ENCODE measurements around the gene NPAS3. TPM values are rescaled to one million over a fixed set of nuclear protein-coding genes. Genes with fewer than 3 reads are reported as not detected.

Gene NPAS3
- total RNA-seq, 1 donor from 2014 or later = 0.08 TPM

DNA sequence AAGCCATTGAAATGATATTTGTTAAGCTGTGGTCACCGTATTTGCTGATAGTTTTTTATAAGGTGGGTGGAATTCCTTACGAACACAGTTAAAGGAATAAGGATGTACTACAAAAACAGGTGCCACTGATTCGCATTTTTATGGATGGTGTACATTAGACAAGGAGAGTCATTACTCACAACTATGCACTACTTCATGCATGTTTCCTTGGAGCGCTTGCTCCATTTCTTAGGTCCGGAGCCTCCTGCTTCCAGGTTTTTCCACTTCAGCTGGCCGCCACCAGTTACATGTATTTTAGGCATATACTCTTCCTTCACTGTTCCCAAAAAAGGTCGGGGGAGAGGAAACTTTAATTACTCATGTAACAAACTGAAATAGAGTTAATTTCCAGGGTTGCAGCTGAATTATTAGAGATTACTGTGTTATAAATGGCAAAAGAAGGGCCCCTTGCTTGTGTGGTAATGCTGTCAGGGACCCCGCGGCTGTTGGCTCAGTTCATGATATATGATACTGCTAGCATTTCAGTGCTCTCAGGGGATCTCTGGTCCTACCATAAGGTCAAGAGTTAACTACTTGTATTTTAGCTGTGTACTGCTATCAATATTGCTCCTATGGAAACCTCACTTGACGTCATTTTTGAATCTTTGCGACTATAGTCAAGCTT is 454.7 kb downstream of the NPAS3 start:
- no peak for ATAC-seq

DNA sequence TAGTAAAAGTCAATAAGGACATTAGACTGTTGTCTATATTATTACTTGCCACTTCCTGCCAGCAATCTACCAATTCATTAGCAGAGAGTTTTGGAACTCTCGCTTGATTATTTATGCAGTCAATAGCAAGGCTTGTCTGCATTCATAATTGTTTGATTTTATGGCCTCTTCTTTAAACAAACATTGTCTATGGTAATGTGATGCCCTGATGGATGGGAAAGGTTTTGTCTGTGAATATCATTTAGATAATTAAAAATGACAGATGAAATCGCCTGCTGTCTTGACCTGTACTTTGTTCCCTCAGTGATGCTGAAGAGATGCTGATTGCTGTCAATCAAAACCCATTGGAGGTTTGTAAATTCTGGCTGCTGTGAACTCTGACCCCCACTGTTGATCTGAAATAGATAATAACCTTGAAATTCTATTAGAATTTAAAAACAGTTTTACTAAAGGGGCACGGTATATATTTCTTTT is 455.3 kb downstream of the NPAS3 start:
- no peak for ATAC-seq

DNA sequence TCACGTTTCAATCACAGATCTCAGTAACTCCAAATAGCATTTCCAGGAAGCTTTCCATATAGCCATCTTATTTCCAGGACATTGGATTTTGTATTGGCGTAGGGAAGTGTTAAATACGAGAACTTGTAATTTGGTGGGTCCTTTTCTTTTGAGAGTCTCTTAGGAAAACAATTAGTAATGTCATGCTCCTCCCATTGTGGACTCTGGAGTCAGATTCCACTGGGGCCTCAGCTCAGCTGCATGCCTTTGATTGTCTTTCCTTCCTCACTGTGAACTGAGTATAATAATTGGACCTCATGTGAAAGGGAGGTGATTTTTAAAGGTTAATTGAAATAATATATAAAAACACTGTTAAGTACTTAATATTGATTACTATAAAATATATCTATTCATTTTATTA is 462.6 kb downstream of the NPAS3 start:
- ATAC-seq = no peak

DNA sequence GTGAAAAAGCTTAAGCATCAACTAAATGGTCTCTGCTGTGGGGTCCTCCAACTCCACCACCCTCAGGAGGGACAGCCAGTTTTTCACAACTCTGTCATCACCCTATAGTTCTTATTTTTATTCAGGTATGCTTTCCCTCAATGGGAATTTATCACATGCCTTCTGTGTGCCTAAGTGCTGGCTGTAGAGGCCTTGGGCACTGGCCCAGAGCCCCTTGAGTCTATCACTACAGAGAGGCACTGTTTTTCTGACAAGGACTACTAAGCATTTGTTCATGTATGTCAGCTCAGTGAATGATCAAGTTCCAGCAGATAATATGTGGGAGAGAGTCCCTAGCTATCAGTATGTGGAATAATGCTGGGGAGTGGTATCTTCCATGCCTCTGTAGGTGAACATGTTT is 463.9 kb downstream of the NPAS3 start:
- ATAC-seq = no peak

DNA sequence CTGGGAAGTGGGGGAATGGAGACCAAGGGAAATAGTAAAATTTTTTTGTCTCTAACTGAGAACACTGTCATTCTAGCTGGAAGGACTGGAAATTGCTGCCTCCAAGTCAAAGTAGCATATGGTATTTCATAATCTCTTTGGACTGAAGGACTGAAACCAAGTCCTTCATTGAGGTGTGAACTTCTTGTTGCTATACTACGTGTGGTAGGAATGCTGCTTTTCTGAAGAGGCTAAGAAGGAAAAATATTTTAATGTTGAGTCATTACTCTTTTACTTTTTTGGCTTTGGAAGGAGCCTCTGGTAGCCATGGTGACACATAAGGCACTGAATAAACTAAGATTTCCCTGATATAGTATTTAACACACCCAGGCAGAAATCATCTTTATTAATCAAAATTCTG is 465.4 kb downstream of the NPAS3 start:
- no peak for ATAC-seq

DNA sequence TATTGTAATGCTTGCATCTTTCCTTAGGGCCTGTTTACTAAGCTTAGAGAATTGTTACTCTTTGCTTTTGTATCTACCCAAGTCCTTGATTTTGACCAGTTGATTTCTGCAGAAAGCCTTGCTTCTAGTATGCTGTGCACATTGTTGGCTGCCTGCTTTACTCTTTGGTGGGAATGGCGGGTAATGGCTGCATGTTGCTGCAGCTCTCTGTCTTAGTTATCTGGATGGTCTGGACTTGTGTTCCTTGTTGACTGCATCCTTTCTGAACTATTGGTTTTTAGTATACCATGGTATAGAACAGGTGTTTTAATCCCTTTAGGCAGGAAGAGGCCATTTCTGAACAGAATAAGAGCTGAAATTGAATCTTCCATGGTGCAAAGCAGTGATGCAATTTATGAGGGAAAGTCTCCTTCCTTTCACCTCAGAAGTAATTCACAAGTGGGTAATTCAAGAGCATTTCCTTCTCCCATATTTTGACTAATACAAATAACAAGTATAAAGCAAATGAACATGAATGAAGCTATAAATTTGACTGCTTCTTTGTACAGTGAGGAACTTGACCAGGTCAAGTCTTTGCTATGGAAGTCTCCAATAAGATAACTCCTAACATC is 466.4 kb downstream of the NPAS3 start:
- no peak for ATAC-seq

DNA sequence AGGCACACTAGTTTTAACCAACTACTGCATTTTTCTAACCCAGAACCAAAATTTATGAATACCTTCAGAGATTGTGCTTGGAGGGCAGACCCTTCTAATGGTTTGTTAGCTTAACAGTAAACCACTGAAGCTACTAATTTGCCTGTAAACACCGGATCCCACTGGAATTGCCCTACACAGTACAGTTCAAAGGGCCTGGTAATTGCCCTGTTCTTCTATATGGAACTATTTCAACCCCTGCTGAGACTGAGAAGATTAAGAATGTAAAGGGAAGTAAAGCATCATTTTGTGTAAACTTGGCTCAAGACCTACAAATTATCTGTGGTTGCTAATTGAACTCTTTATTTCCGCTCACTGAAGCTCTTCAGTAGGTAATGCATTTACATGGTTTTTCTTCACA is 468.1 kb downstream of the NPAS3 start:
- no peak for ATAC-seq

DNA sequence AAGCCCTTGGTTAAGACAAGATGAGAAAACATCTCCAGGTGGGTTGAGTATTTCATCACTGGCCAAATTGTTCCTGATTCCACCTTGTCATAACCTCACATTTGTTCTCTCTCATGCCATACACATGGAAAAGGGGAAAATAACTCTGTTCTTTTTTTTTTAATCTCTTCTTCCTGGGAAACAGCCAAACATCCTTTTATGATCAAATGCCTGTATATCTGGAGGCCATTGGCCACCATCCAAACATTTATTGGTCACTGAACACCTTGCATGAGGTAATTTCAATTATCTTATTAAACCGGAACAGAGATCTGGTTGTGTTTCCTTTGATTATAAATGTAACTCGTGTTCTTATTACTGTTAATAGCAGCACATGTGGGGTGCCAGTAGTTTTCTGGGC is 469.6 kb downstream of the NPAS3 start:
- ATAC-seq = no peak

DNA sequence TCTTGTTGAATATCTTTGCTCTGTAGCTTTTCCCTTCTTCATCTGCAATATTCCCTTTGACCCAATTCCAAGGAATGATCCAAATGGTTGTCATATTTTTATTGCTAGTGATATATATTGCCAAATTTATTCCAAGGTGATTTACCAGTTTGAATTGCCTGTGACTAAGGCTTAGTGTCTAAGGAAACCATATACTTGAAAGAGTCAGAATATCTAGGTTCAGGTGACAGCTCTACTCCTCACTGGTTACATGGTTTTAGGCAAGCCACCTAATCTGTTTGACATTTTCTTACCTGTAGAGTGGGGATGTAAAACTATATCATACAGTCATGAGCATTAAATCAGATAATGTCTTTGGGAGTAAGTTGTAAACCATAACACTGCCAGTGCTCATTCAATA is 473.8 kb downstream of the NPAS3 start:
- no peak for ATAC-seq

DNA sequence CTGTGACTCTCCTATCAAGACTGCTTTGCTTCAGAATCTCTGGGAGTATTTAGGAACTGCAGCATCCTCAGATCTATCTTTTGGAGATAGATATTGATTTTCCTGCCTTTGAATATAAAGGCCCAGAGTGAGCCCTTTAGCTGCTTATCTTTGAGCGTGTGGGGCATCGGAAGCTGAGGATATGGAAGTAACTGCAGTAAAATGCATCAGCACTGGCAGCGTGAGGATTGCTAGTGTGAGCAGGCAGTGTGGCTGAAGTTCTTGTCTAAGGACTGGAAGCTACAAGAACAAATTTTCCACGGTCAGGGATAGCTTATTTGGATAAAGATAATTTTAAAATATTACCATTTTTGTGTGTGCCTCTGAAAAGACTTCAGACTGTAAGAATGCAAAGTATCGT is 474.7 kb downstream of the NPAS3 start:
- ATAC-seq = no peak

DNA sequence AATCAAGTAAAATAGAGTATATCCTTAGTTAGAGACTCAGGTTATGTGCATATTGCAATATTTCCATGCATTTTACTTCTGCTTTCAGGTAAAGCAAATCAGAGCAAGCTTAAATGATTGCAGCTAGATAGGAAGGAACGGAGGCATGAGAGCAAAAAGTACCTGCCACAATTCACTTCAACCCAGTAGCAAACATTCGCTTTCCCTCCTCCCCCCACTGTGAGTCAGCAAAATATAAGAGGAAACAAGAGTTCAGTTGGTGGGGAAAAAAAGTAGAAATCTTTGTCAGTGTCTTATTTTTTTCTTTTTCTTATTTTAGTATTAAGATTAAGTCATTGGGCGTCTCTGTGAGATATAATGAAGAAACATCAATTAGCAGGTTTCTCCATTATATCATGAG is 475.4 kb downstream of the NPAS3 start:
- ATAC-seq = no peak

DNA sequence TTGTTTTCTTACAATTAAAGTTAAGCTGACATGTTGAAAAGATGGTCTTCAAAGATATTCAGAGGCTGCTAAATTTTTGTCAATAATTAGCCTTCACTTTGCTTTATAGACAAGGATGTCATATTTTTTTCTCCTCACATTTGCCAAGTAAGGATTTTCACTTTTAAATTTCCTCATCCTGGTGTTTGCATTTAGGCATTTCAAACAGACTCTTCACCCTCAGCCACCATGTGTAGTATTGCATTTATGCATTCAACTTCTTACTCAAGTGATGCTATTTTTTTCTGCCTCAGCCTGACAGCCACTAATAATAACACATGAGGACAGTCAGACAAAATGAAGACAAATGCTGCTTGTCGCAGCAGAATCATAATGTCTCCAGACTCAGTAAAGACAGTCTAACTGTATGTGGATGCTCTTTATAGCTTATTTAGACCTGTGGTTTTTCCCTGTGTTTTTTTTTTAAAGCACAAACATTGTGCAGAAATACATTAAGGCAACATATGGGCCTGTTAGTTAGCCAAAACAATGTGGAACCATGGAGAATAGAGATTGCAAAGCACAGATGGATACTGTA is 481.5 kb downstream of the NPAS3 start:
- no peak for ATAC-seq

DNA sequence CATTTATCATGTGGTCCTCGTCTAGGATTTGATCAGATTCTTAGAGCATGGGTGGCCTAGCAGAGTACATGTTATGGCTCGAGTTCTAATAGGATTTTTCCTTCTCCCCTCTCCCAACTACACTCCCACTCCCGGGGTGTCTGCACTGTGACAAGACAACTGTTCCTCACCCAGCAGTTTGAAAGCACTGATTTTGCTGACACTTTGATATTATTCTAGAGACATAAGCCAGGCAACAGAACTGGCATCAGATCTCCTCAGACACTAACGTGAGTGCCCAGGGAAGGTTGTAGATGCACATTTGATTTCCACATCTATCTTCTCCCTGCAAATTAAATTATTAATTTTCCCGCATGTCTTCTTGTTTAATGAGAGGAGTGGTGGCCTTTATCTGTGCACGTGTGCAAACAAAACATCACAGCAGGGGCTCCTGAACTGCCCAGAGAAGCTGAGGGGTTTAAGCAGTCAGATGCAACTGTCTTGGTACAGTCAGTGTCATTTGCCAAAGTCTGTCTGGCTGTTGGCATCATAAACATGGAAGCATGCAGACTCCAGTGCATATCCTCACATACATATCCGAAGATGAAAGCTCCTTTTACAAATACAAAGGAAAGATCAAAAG is 491.8 kb downstream of the NPAS3 start:
- no peak for ATAC-seq

DNA sequence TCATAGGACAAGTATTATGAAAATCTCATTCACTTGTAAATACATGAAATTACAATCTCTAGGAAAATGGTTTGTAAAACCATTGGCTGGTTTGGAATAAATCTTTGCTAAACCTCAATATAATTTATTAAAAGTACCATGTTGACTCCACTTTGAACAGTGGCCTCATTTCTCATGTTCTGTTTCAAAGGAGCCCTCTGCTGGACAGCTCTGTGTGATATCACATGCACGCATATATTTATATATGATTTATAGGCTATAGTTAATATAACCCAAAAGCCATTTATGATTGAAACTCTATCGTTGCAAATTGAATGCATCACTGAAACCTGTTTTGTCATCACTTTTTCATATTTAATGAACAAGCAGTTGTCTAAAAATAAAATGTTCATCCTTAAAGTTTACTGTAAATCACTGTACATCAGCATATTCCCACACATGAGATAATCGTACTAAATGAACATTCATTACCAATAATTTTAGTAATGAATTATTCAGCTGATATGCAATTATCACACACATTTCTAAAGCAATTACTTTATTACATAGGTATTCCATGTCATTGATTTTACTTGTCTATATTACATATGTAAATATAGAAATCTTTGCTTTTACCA is 493.8 kb downstream of the NPAS3 start:
- no peak for ATAC-seq

DNA sequence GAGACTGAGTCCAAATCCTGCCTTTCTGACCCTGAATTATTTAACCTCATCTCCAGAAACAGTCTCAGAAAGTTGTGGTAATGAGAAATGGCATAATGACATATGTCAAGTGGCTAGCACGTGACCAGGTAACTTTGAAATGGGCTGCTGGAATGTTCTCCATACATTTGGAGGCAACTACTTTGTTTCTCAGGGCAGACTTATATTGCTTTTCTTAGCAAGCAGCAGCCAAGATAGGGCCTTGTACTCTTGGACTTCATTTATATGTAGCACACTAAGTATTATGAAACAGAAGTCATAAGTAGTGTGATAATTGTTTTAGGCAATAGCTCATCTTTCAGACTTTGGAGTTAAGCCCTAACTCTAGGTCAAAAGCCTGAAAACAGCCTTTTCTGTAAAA is 494.7 kb downstream of the NPAS3 start:
- no peak for ATAC-seq

DNA sequence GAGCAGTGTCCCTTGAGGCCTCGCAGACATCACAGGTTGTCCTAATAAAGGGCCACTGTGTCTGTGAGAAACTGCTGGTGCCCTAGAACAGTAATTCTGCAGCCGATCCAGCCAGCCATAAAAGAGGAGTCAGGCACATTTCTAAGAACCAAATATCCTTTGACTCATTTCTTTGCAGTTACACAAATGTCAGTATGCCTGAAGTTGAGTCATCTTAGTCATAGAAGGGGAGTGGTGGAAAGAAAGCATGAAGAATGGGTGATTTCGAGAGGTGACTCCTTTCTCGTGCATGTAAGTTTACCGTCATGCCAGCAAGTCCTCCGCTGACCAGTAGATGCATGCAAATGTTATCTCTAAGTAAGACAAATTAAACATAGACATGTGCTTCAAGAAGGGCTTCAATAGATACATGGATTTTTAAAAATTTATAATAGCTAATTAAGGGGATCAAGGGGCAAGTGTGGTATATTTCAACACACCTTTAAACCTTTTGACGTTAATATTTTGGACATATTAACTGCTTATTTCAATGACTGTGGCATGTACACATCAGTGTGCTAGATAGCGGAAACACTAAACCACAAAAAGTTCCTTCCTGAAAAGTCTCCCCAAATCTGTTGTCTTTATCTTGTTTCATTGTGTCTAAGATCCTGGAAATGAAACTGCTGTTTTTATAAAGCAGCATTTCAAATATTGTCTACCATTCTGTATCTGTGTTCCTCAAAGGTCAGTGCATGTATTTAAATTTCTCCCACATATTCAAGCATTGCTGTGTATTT is 497.4 kb downstream of the NPAS3 start:
- peak; percentile 39 for ATAC-seq

DNA sequence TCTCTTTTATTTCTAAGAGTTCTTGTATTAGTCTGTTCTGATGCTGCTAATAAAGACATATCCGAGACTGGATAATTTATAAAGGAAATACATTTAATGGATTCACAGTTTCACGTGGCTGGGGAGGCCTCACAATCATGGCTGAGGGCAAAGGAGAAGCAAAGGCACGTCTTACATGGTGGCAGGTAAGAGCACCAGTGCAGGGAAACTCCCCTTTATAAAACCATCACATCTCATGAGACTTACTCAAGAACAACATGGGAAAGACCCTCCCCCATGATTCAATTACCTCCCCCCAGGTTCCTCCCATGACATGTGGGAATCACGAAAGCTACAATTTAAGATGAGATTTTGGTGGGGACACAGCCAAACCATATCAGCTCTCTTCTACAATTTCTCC is 503.0 kb downstream of the NPAS3 start:
- ATAC-seq = no peak

DNA sequence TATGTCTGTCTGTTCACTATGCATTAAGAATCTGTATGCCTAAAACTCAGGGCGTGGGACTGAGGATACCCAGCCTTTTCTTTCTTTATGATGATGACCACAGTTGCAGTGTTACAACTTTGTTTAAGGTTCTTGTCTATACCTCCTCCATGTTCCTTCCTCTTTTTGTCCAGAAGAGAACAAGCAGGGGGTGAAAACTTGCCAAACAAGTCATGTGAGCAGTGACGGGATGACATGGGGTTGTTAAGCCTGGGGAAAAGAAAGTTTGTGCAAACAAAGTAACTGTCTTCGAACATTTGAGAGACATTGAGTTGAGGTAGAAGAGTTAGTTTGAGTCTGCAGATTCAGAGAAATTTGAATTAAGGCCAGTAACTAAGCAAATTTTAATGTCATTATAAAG is 505.5 kb downstream of the NPAS3 start:
- ATAC-seq = no peak

DNA sequence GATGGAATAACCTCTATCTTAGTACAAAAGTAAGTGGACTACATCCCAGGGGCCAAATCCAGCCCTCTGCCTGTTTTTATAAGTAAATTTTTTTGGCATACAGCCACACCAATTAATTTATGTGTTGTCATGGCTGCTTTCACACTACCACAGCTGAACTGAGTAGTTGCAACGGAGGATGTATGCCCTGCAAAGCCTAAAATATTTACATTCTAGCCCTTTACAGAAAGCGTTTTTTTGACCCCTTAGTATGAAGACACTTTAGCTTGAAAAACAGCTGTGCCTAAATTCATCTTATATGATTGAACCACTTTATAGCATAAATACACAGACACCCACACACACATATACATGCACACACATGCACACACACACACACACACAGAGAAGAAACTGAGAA is 510.6 kb downstream of the NPAS3 start:
- no peak for ATAC-seq

DNA sequence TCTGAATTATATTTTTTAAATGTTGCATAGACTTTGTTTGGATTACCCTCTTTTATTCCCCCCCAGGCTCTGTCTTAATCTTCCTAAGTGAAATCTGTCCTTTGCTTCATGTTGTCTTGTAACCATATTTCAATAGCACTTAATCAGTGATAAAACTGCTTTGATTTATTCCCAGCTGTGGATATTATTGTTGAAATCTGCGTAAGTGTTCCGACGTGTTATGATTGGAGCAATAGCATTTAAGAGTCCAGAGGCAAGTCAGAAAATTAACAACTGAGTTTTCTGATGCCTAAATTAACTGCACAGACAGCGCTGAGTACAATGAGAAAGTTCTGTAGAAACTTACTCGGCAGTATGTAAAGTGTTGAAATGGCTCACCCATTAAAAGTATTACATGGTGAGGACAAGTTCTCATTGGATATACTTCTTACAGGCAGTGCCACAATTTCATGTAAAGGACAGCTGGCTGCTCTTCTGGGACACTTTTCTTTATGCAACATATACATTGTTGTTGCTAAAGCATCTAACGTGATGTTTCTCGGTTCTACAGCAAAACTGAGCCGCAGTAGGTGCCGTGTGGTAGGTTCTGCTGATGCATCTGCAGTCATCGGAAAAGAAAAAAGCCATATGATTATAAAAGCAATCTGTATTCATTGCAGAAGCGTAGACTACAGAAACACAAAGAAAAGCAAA is 511.2 kb downstream of the NPAS3 start:
- ATAC-seq = no peak

DNA sequence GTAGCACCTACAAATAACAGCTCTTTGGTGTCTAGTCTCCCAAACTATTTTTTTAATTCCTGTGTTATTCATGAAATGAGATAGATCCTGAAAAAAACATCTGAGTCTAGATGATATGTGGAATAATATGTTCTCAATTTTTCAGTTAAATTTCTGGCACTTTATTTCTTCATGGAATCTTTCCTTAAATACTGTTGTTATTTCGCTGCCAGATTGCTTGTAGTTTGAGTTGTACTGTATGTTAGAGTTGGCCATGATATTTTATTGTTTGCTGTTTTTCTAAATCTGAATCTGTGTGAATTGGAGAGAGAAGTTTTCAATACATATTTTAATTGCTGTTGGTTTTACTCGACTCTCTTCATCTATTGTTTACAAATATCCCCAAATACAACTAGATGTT is 511.7 kb downstream of the NPAS3 start:
- ATAC-seq = no peak

DNA sequence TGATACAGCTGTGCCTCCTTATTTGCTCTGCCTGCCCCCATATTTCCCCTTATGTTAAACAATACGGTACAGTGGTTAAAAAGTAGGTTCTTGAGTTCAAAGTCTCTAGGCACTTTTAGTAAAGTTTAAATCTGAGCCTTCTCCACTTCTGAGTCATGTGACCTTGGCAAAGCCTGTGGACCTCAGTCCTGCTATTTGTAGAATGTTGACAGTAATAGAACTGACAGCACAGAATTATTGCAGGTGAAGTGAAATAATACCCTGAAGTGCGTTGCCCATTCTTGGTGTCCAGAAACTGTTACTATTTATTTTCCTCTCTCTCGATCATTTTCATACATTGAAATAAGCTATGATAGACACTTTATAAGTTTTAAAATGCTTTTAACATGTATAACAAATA is 512.5 kb downstream of the NPAS3 start:
- no peak for ATAC-seq

Measured in esophagus mucosa (tissue), 1 donor.